GM12892 (cell line): Measurements from ENCODE around the gene SLC34A2.

Source experiments
- POLR2A ChIP-seq: IDR thresholded peaks from 2 replicates; pipeline ENCODE4 v1.6.1; 2011; ENCODE audit warnings: low read depth, low read length, control low read depth
- TAF1 ChIP-seq: IDR thresholded peaks from 2 replicates; pipeline ENCODE4 v1.6.1; 2011; ENCODE audit warnings: low read depth, mild to moderate bottlenecking, control low read depth, low read length, borderline replicate concordance

DNA sequence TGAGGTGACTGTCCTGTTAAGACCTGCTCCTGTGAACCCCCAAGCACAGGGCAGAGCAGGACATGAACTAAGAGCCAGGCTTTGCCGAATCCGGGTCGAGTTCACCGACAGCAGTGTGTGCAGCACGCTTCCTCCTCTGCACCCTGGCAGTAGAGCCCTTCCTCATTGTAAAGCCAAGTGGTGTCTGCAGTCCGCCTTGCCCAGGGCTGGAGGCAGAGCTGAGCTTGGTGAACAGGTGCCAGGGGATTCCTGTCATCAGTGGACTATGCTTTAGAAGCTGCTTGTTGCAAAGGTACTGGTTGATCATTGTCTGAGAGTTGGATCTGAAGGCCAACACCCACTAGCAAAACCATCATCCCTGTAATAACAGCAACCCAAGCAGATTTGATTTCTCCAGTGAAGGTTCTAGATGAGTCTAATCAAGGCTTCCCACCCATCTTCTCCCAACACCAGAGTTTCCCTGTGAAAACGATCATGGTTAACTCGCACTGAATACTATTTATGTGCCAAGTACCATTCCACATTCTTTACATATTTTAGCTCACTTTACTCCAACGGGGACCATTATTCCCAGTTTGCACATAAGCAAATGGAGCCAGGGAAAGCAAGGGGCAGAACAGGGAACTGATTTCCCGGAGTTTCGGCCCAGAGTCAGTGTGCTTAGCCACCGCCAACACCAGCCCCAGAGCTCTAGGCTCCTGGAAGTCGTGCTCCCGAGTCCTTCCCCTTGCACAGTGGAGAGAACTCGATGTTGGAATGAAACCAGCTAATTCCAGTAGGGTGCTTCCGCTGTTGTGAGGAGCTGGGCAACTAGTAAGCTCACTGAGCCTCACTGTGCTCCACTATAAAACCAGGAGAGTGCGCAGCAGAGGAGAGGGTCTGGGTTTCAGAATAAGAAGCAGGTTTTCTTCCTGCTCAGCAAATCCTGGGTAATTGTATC lies 1.4 kb upstream of the SLC34A2 start:
- no peak for TF ChIP-seq POLR2A
- no peak for TF ChIP-seq TAF1
